OCI-LY3 (cell line): Measurements from ENCODE around the gene PTPN3.

Experiments used
- CTCF ChIP-seq: fragments of 200-600, 300-600 bp; sonication (generic); IDR thresholded peaks from 2 replicates; pipeline ENCODE4 v1.5.1; 2014; ENCODE audit warnings: antibody characterized with exemption, low read length, low read depth
- EZH2phosphoT487 ChIP-seq: fragments of 200-600 bp; shearing (Covaris generic); IDR thresholded peaks from 2 replicates; pipeline ENCODE4 v1.6.1; 2018; ENCODE audit warnings: antibody characterized with exemption, mixed run types, low read depth

- TF ChIP-seq CTCF (no peak), EZH2phosphoT487 (no peak)
These were observed 53.3 kb downstream of the PTPN3 start for GRCh38 chr9:109444771-109445320.
